ENCODE results near the gene CLTCL1.

Gene CLTCL1

DNA sequence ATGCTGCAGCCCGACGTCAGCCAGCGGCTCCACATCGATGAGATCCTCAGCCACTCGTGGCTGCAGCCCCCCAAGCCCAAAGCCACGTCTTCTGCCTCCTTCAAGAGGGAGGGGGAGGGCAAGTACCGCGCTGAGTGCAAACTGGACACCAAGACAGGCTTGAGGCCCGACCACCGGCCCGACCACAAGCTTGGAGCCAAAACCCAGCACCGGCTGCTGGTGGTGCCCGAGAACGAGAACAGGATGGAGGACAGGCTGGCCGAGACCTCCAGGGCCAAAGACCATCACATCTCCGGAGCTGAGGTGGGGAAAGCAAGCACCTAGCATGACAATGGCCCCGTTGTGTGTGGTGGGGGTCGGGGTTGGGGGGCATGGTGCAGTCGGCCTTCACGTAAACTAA lies 159.4 kb downstream of the CLTCL1 start:
- DNase-seq (ENCODE audit: low read depth) = no peak

DNA sequence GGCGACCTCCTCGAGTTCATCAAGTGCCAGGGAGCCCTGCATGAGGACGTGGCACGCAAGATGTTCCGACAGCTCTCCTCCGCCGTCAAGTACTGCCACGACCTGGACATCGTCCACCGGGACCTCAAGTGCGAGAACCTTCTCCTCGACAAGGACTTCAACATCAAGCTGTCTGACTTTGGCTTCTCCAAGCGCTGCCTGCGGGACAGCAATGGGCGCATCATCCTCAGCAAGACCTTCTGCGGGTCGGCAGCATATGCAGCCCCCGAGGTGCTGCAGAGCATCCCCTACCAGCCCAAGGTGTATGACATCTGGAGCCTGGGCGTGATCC lies 159.9 kb downstream of the CLTCL1 start:
- no peak for DNase-seq (ENCODE audit: low read depth)

GRCh38 chr22:19130959-19131684 lies 160.4 kb downstream of the CLTCL1 start, which contains the start of gene TSSK2:
TSS of gene TSSK2 (plus strand) at chr22:19131308. CDS start at chr22:19131400, 92 bp downstream.
- no peak for DNase-seq (ENCODE audit: low read depth)

DNA sequence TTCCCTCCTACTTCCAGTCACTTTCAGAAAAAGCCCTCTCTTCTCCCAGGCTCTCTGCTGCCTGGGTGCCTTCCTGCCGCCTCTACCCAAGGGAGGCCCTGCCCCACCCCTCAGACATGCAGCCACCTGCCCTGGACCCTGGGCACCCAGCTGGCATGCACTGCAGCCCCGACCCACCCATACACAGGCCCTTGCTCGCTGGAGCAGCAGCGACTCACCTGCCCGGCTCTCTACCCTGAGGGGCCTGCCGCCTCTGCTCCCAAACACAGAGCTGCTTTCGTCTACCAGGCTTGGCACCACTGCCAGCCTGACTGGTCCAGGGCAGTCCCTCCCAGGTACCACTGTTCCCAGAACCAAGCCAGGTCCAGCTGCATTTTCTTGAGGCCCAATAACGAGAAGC lies 161.6 kb downstream of the CLTCL1 start:
- no peak for DNase-seq (ENCODE audit: low read depth)
